Body of pancreas (tissue), 4 donors: ENCODE measurements around the gene TGFB1.

Source experiments
- CTCF ChIP-seq, 7 experiments: fragments of 450-650 bp in 4 of 7; fragments of 200-600 bp in 3 of 7; sonication (generic) in 3 of 7; IDR thresholded peaks; one replicate each; pipeline ENCODE4 v1.5.1; 2016 to 2019; ENCODE audit warnings: antibody characterized with exemption in 7 of 7
- POLR2A ChIP-seq, 3 donors: fragments of 450-650 bp; IDR thresholded peaks; one replicate each; pipeline ENCODE4 v1.6.1; 2016; ENCODE audit warnings: antibody characterized with exemption in 3 of 3, mild to moderate bottlenecking in 2 of 3

- TF ChIP-seq CTCF (IDR thresholded peaks at IDR 0.05) (no peak), POLR2A (IDR thresholded peaks at IDR 0.05) (no peak)
These were observed 21.3 kb downstream of the TGFB1 start for GRCh38 chr19:41332468-41332867.
